ENCODE measurements around the gene CLDN1. TPM values are rescaled to one million over a fixed set of nuclear protein-coding genes. Genes with fewer than 3 reads are reported as not detected.
A peak's percentile ranks its signal among the peaks of the same experiment; 100 is the strongest.

CLDN1 gene
- total RNA-seq, 1 donor from 2014 or later, result 0.53 TPM

GRCh38 chr3:190265796-190266195, 56.5 kb downstream of the CLDN1 start:
- intact Hi-C loops (cut with DNase I), result no loop called here
- Histone ChIP-seq H3K4me1 (no peaks in the 10 kb centered on the region), H3K27me3 (no peaks in the 10 kb centered on the region), H3K9me3 (no peaks in the 10 kb centered on the region), H3K4me3 (no peak overlapping the region), H3K36me3 (no peaks in the 10 kb centered on the region), H3K27ac (no peak overlapping the region)
- TF ChIP-seq, protein P1, sequence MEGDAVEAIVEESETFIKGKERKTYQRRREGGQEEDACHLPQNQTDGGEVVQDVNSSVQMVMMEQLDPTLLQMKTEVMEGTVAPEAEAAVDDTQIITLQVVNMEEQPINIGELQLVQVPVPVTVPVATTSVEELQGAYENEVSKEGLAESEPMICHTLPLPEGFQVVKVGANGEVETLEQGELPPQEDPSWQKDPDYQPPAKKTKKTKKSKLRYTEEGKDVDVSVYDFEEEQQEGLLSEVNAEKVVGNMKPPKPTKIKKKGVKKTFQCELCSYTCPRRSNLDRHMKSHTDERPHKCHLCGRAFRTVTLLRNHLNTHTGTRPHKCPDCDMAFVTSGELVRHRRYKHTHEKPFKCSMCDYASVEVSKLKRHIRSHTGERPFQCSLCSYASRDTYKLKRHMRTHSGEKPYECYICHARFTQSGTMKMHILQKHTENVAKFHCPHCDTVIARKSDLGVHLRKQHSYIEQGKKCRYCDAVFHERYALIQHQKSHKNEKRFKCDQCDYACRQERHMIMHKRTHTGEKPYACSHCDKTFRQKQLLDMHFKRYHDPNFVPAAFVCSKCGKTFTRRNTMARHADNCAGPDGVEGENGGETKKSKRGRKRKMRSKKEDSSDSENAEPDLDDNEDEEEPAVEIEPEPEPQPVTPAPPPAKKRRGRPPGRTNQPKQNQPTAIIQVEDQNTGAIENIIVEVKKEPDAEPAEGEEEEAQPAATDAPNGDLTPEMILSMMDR (IDR thresholded peaks at IDR 0.05), result no peak
- no peak for DNase-seq (ENCODE audit: low spot score in 2 of 2)

- DNase-seq (ENCODE audit: low spot score in 2 of 2), result no peak
- TF ChIP-seq, protein P1 (IDR thresholded peaks at IDR 0.05), result no peak
- Histone ChIP-seq H3K27me3 (no peaks in the 10 kb centered on the region), H3K27ac (no peak overlapping the region), H3K4me1 (no peaks in the 10 kb centered on the region), H3K9me3 (no peaks in the 10 kb centered on the region), H3K36me3 (no peaks in the 10 kb centered on the region), H3K4me3 (no peak overlapping the region)
- intact Hi-C loops (cut with DNase I), result no loop called here
These were observed 57.1 kb downstream of the CLDN1 start for GRCh38 chr3:190265126-190265525.

GRCh38 chr3:190261740-190262139, 60.5 kb downstream of the CLDN1 start:
- TF ChIP-seq, protein P1 (IDR thresholded peaks at IDR 0.05), result no peak
- no peak for DNase-seq (ENCODE audit: low spot score in 2 of 2)
- no peaks in the 10 kb centered on the region for H3K4me1 ChIP-seq
- no peaks in the 10 kb centered on the region for H3K9me3 ChIP-seq
- no peaks in the 10 kb centered on the region for H3K27me3 ChIP-seq
- H3K4me3 ChIP-seq, result no peak overlapping the region
- no peak overlapping the region for H3K27ac ChIP-seq
- H3K36me3 ChIP-seq, result no peaks in the 10 kb centered on the region
- intact Hi-C loops (cut with DNase I), result no loop called here

DNA sequence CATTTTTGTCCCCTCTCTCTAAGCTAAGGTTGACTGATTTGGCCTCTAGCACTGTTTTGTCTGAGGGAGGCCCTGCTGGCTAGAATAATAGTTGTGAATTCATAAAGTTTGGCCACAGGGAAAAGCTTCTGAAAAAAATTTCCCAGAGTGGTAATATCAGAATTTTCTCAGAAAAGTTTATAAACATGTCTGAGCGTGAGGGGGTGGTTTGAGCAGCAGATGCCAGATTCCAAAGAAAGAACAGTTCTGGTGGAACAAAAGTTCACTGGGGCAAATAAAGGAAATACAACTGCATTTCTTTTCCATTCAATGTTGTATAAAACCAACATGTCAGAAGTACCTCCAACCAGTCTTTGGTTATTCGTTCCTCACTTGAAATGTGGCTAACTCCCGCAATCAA, 61.2 kb downstream of the CLDN1 start:
- H3K36me3 ChIP-seq, result no peaks in the 10 kb centered on the region
- H3K4me1 ChIP-seq, result no peaks in the 10 kb centered on the region
- intact Hi-C loops (cut with DNase I), result no loop called here
- peak overlapping the region in 1 of 2 donors; percentile 35 for H3K27ac ChIP-seq
- H3K27me3 ChIP-seq, result no peaks in the 10 kb centered on the region
- H3K9me3 ChIP-seq, result no peaks in the 10 kb centered on the region
- H3K4me3 ChIP-seq, result no peak overlapping the region
- TF ChIP-seq, protein P1 (IDR thresholded peaks at IDR 0.05), result no peak
- no peak for DNase-seq (ENCODE audit: low spot score in 2 of 2)

DNA sequence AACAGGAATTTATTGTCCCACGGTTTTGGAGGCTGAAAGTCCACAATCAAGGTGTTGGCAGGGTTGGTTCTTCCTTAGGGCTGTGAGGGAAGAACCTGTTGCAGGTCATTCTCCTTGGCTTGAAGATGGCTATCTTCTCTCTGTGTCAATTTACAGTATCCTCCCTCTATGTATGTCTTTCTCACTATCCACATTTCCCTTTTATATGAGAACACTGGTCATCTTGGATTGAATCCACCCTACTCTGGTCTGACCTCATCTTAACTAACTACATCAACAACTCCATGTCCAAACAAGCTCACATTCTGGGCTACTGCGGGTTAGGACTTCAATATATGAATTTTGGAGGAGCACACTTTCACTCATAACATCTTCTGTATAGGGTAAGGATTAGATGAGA, 61.9 kb downstream of the CLDN1 start:
- H3K4me3 ChIP-seq, result no peak overlapping the region
- H3K27ac ChIP-seq, result no peak overlapping the region
- H3K36me3 ChIP-seq, result no peaks in the 10 kb centered on the region
- TF ChIP-seq, protein P1 (IDR thresholded peaks at IDR 0.05), result no peak
- no peaks in the 10 kb centered on the region for H3K4me1 ChIP-seq
- no peaks in the 10 kb centered on the region for H3K9me3 ChIP-seq
- DNase-seq (ENCODE audit: low spot score in 2 of 2), result no peak
- H3K27me3 ChIP-seq, result no peaks in the 10 kb centered on the region
- intact Hi-C loops (cut with DNase I), result no loop called here

GRCh38 chr3:190258634-190259033, 63.6 kb downstream of the CLDN1 start:
- Histone ChIP-seq H3K4me3 (no peak overlapping the region), H3K27me3 (no peaks in the 10 kb centered on the region), H3K9me3 (no peaks in the 10 kb centered on the region), H3K36me3 (no peaks in the 10 kb centered on the region), H3K4me1 (no peaks in the 10 kb centered on the region), H3K27ac (no peak overlapping the region)
- intact Hi-C loops (cut with DNase I), result no loop called here
- TF ChIP-seq, protein P1 (IDR thresholded peaks at IDR 0.05), result no peak
- no peak for DNase-seq (ENCODE audit: low spot score in 2 of 2)

All from ascending aorta (tissue), 2 donors.